SK-N-SH (cell line): ENCODE results near the gene IGSF11.

Source experiments
- CTCF ChIP-seq: fragments of 200-600 bp; sonication (generic); IDR thresholded peaks from 2 replicates; pipeline ENCODE4 v1.6.1; 2017; ENCODE audit warnings: antibody characterized with exemption, mild to moderate bottlenecking, moderate library complexity
- GATA2 ChIP-seq: sonication (generic); formaldehyde crosslinking; IDR thresholded peaks from 2 replicates; pipeline ENCODE4 v1.5.0; 2020; ENCODE audit warnings: mild to moderate bottlenecking, missing genetic modification reagents
- PBX3 ChIP-seq: IDR thresholded peaks from 2 replicates; pipeline ENCODE4; 2012
- POLR2AphosphoS5 ChIP-seq: IDR thresholded peaks from 2 replicates; pipeline ENCODE4 v1.6.1; 2012; ENCODE audit warnings: low read depth, low read length
- YY1 ChIP-seq: IDR thresholded peaks from 2 replicates; pipeline ENCODE4 v1.4.0; 2012; ENCODE audit warnings: low read depth, mild to moderate bottlenecking

DNA sequence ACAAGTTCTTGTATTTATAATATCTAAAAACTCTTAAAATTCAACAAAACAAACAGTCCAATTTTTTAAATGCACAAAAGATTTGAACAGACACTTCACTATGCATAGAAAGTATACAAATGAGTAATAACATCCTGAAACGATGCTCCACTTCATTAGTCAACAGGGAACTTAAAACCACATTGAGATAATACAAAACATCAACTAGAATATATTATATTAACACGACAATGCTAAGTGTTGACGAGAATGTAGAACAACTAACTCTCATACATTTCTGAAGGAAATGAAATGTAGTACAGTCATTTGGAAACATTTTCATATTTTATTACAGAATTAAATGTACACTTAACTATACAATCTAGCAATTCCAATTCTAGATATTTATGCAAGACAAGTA is 93.4 kb downstream of the IGSF11 start:
- TF ChIP-seq PBX3 (no peak), CTCF (no peak), POLR2AphosphoS5 (no peak), YY1 (no peak), GATA2 (CRISPR knock-in tag) (no peak)
